ENCODE data around the gene HLA-DRA. TPM values are rescaled to one million over a fixed set of nuclear protein-coding genes. Genes with fewer than 3 reads are reported as not detected.

Gene HLA-DRA
- polyA plus RNA-seq (0.21 to 2.4 TPM in 2 of 3 replicates, not detected in the other), polyA minus RNA-seq (not detected in 3 replicates)
- not detected for polyA plus RNA-seq (2011; ENCODE audit: low read depth)
- 0.07 TPM in 1 of 2 replicates, not detected in the other for polyA plus RNA-seq (2011; cell fraction: cytosol; rRNA removed)
- 0.09 TPM in 1 of 2 replicates, not detected in the other for polyA plus RNA-seq (2011; cell fraction: nucleus; rRNA removed)
- polyA plus RNA-seq (2012; ENCODE audit: low replicate concordance), result not detected in 2 replicates
- not detected for polyA minus RNA-seq (2011; cell fraction: cytosol; rRNA and poly(A)+ RNA removed)
- polyA minus RNA-seq (2011; cell fraction: nucleus; rRNA and poly(A)+ RNA removed), result not detected in 2 replicates

DNA sequence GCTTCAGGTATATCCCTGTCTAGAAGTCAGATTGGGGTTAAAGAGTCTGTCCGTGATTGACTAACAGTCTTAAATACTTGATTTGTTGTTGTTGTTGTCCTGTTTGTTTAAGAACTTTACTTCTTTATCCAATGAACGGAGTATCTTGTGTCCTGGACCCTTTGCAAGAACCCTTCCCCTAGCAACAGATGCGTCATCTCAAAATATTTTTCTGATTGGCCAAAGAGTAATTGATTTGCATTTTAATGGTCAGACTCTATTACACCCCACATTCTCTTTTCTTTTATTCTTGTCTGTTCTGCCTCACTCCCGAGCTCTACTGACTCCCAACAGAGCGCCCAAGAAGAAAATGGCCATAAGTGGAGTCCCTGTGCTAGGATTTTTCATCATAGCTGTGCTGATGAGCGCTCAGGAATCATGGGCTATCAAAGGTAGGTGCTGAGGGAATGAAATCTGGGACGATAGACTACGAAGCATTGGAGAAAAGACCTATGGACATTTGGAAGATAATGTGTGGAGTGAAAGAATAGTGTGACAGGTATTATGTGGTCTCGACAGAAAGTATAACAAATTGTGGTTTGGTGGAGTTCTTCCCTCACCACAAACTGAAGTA lies at the start of gene HLA-DRA:
TSS of gene HLA-DRA (plus strand) at position 286 of the 613 bp plus-strand sequence. CDS start at position 350, 64 bp downstream.
- dilution Hi-C loops (cut with MboI; ENCODE audit: extremely low pct_ligation_motif_present, low sequenced_read_pairs), result no loop called here
- Histone ChIP-seq H3K27ac (ENCODE audit: control insufficient read depth, insufficient read depth, low read length) (no peak within 1 kb of the TSS), H2AFZ (ENCODE audit: control insufficient read depth, low read length) (no peak within 1 kb of the TSS), H3K79me2 (ENCODE audit: control insufficient read depth, insufficient read depth, low read length) (no peaks in the 10 kb centered on the region), H3K27me3 (ENCODE audit: control insufficient read depth, extremely low read depth, insufficient read depth, low read length) (peaks cover 3% of the 10 kb centered on the region), H3K9me3 (ENCODE audit: control insufficient read depth, low read depth, low read length) (no peaks in the 10 kb centered on the region), H3K9me1 (ENCODE audit: control insufficient read depth, extremely low read depth, insufficient read depth, low read length) (no peaks in the 10 kb centered on the region), H3K4me3 (ENCODE audit: control insufficient read depth in 2 of 3, extremely low read depth in 1 of 3, insufficient read depth in 2 of 3, low read depth in 1 of 3, low read length in 3 of 3) (no peak within 1 kb of the TSS), H3K9ac (ENCODE audit: control insufficient read depth, extremely low read depth, insufficient read depth, low read length) (no peak within 1 kb of the TSS), H3K4me2 (ENCODE audit: control insufficient read depth, extremely low read depth, insufficient read depth, low read depth, low read length) (no peak within 1 kb of the TSS), H3K36me3 (ENCODE audit: control insufficient read depth in 2 of 2, extremely low read depth in 1 of 2, insufficient read depth in 2 of 2, low read length in 2 of 2) (no peaks in the 10 kb centered on the region), H3K4me1 (ENCODE audit: control insufficient read depth, extremely low read depth, insufficient read depth, low read length) (no peaks in the 10 kb centered on the region), H4K20me1 (ENCODE audit: control insufficient read depth, extremely low read depth, insufficient read depth, low read length) (no peaks in the 10 kb centered on the region)
- FAIRE-seq (no peak), DNase-seq (ENCODE audit: low read depth, low spot score) (no peak)
- TF ChIP-seq CTCF (optimal IDR thresholded peaks at IDR 0.05 in 1 of 3, IDR thresholded peaks at IDR 0.05 in 1 of 3, conservative IDR thresholded peaks at IDR 0.05 in 1 of 3; ENCODE audit: extremely low read depth in 1 of 3, insufficient read depth in 2 of 3, low read length in 3 of 3) (no peak), EZH2 (IDR thresholded peaks at IDR 0.05; ENCODE audit: low read length) (no peak)

DNA sequence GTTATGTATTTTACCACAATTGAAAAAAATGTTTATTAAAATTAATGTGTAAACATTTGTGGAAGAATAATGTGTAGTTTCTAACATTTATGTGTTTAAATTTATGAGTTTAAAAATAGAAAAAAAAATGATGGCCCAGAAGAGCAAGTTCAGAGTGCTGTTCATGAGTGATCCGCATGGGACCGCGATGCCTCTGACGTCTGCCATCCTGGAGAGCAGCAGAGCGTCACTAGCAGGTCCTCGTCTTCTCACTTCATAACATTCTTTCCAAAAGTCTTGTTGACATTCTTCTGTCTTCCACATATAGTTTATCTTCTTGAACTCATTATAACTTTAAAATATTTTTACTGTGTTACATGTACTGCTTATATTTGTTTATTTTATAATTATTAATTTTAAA lies 48.2 kb upstream of the HLA-DRA start:
- no peaks in the 10 kb centered on the region for H3K36me3 ChIP-seq (ENCODE audit: control insufficient read depth in 2 of 2, extremely low read depth in 1 of 2, insufficient read depth in 2 of 2, low read length in 2 of 2)
- no peak overlapping the region for H3K4me2 ChIP-seq (ENCODE audit: control insufficient read depth, extremely low read depth, insufficient read depth, low read depth, low read length)
- H3K9me3 ChIP-seq (ENCODE audit: control insufficient read depth, low read depth, low read length), result no peaks in the 10 kb centered on the region
- H3K4me1 ChIP-seq (ENCODE audit: control insufficient read depth, extremely low read depth, insufficient read depth, low read length), result peaks cover 23% of the 10 kb centered on the region
- H3K9ac ChIP-seq (ENCODE audit: control insufficient read depth, extremely low read depth, insufficient read depth, low read length), result no peak overlapping the region
- H2AFZ ChIP-seq (ENCODE audit: control insufficient read depth, low read length), result no peak overlapping the region
- FAIRE-seq (no peak), DNase-seq (ENCODE audit: low read depth, low spot score) (no peak)
- no peak overlapping the region for H3K4me3 ChIP-seq (ENCODE audit: control insufficient read depth in 2 of 3, extremely low read depth in 1 of 3, insufficient read depth in 2 of 3, low read depth in 1 of 3, low read length in 3 of 3)
- H3K27ac ChIP-seq (ENCODE audit: control insufficient read depth, insufficient read depth, low read length), result no peak overlapping the region
- H4K20me1 ChIP-seq (ENCODE audit: control insufficient read depth, extremely low read depth, insufficient read depth, low read length), result no peaks in the 10 kb centered on the region
- dilution Hi-C loops (cut with MboI; ENCODE audit: extremely low pct_ligation_motif_present, low sequenced_read_pairs), result no loop called here
- H3K27me3 ChIP-seq (ENCODE audit: control insufficient read depth, extremely low read depth, insufficient read depth, low read length), result no peaks in the 10 kb centered on the region
- H3K79me2 ChIP-seq (ENCODE audit: control insufficient read depth, insufficient read depth, low read length), result no peaks in the 10 kb centered on the region
- no peaks in the 10 kb centered on the region for H3K9me1 ChIP-seq (ENCODE audit: control insufficient read depth, extremely low read depth, insufficient read depth, low read length)
- TF ChIP-seq EZH2 (IDR thresholded peaks at IDR 0.05; ENCODE audit: low read length) (no peak), CTCF (optimal IDR thresholded peaks at IDR 0.05 in 1 of 3, IDR thresholded peaks at IDR 0.05 in 1 of 3, conservative IDR thresholded peaks at IDR 0.05 in 1 of 3; ENCODE audit: extremely low read depth in 1 of 3, insufficient read depth in 2 of 3, low read length in 3 of 3) (no peak)

Measured in keratinocyte (primary cell).